Measurements from ENCODE around the gene THEMIS.
"Not testable (repeated sequence)": the region's sequence is repeated elsewhere in the genome, so short reads cannot be mapped to it uniquely, and the experiment has no call there.

Gene THEMIS

DNA sequence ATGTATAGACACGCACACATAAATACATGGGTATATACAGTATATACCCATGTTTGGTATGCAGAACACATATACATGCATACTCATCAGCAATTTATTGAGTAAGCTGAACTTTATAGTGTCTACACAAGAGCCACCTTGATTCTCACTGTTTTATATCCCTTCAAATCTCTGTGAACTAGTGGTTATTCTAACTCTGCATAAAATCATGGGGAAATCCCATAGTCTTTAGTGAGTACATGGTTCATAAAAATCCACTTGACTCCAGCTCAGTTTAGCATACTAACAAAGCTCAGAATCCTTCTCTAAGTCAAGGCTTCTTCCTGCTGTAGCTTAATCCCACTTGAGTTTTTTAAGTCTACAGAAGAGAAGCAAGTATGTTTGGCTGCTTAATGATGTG lies 104.1 kb downstream of the THEMIS start:
- no peak for DNase-seq (ENCODE audit: low spot score)

DNA sequence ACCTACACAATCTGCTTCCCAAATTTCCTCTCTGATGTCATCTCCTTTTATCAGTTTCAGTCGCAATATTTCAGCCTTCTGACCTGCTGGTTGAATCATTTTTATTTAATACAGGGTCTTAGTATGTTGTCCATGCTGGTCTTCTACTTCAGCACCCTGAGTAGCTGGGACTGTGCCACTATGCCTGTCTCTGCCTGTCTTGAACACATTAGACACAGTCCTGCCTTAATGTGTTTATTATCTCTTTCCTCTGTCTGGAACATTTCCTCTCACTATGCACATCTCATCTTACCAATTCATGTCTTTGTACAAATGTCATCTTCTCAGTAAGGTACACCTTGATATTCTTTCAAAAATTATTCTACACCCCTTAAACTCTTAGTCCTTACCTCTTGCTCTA lies 106.5 kb downstream of the THEMIS start:
- DNase-seq (ENCODE audit: low spot score) = no peak

DNA sequence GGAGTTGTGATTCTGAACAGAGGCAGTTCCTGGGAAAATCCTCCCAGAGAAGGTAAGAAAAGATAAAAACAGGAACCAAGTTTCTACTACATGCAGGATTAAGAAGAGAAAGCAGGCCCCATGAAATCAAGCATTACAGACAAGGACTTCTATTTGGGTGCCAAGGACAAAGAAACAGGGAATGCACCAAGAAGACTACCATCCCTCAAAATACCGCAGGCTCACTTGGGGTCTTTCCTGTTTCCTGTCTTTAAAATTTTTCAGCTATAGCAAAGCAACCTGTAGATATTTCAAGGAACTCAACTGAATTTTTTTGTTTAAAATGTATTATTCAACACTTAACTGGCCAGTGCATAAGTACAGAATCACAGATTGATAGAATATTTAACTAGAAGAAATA lies 107.5 kb downstream of the THEMIS start:
- DNase-seq (ENCODE audit: low spot score) = no peak

DNA sequence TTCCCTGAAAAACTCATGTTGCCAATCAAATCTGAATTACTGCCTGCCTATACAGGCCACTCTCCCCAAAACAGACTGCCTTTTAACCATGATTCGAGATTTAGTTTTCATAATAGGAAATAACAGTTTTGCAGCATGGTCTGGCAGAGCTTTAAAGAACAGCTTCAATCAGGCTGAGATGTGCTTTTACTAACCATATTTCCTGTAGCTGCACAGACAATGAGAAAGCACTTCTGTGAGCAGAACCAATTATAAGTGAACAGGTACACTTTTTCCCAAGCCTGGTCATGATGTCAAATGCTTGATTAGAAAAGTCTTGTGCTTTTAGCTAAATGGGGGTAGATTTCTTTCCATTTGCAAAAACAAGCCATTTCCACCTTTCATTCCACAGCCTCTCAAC lies 108.2 kb downstream of the THEMIS start:
- DNase-seq (ENCODE audit: low spot score) = no peak

DNA sequence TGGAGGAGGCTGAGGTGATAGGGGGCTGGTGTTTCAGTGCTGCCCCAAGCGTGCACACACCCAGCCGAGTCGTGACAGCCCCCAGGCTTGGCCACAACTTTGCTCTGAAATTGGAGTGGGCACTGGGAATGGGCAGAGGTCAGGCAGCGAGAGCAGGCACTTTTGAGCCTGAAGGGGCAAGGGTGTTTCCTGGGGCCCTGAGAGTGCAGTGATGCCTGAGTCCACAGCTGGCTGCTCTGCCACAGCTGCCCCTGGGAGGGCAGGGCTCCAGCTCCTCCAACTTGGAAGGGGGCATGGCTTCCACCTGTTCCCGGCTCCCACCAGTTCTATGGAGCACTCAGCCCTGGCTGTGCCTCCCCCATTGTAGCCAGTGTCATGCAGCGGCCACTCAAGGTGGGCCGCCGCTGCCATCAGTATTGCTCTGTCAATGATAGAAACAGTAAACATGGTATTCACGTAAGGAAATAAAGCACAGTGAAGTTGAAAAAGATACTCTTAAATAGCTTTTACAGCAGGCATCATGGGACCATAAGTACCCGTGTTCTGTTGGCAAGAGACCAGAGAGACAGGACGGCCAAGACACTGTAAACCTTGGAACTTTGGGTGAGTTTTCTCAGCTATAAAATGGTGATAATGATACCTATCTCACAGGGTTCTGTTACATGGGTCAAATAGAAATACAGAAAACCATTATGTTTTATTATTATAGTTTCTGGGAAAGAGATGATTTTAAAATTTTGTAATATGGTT lies 108.9 kb downstream of the THEMIS start:
- DNase-seq (ENCODE audit: low spot score) = no peak

DNA sequence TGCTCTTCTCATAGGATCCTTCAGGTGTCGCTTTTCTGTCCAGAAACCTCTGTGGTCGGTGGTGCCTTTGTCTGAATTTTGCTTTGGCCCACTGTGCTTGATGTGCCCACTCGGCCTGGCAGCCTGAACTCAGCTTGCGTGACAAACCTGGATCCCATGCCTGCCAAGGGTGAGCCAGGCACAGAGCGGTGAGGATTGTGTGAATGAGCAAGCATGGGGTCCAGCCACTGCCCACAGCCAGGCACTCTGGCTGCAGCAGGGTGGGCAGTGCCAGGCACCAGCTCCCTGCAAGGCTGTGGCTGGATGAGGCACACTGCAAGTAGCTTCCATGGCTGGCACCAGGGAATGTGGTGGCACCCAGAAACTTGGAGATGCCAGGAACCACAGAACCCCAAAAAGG lies 110.3 kb downstream of the THEMIS start:
- DNase-seq (ENCODE audit: low spot score) = no peak

DNA sequence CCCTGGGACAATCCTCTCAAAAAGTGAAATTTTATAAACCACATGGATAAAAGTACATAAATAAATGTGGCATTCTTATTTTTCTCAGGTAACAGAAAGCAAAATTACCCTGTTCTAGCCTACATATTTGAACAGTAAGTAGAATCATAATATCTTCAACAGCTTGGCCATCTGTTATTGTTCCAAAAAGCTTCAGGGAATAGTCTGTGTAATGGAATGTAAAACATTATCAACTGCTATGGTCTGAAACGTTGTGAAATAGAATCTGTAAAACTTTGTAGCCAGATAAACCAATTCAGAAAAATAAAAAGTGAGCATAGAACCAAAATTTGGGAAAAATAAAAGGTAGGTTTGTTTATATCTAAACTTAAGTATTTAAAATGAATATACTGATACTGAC lies 114.7 kb downstream of the THEMIS start:
- no peak for DNase-seq (ENCODE audit: low spot score)

DNA sequence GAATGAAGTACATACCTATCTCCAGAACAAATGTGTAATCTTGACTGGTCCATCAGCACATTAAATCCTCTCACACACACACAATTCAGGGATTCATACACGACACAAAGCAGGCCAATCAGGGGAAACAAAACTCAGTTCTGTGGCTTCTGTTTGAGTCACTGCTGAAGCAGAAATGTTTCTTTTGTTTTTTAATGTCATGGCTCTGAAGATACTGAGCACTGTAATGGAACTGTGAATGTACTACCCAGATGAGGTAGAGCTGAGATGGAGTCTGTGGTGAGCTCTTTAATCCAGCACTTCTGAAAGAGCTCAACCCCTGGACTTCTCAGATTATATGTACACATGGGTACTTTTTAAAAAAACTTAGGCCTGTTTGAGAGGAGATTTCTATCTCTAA lies 116.4 kb downstream of the THEMIS start:
- DNase-seq (ENCODE audit: low spot score) = no peak

DNA sequence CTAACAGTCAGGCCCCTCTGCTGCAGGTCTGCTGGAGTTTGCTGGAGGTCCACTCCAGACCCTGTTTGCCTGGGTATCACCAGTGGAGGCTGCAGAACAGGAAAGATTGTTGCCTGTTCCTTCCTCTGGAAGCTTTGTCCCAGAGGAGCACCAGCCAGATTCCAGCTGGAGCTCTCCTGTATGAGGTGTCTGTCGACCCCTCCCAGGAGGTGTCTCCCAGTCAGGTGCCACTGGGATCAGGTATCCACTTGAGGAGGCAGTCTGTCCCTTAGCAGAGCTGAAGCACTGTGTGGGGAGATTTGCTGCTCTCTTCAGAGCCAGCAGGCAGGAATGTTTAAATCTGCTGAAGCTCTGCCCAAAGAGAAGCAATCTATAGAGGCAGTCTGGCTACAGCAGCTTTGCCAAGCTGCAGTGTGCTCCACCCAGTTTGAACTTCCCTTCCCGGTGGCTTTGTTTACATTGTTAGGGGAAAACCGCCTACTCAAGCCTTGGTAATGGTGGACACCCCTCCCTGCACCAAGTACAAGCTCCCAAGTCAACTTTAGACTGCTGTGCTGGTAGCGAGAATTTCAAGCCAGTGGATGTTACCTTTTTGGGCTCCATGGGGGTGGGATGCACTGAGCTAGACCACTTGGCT lies 119.1 kb downstream of the THEMIS start:
- DNase-seq (ENCODE audit: low spot score) = not testable (repeated sequence)

DNA sequence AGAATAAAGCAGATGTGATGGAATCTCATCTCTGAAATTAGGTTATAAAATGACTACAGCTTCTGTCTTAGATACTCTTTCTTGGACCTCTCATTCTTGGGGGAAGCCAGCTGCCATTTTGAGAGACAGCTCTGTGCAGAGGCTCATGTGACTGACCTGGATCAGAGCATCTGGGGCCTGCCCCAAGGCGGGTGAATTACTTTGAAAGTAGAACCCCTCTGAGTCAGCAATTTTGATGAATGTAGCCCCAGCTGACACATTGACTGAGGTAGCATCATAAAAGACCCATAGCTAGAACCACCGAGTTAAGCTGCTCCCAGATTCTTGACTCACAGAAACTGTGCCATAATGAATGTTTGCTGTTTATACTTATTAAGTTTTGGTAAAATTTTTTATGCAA lies 124.5 kb downstream of the THEMIS start:
- DNase-seq (ENCODE audit: low spot score) = no peak

DNA sequence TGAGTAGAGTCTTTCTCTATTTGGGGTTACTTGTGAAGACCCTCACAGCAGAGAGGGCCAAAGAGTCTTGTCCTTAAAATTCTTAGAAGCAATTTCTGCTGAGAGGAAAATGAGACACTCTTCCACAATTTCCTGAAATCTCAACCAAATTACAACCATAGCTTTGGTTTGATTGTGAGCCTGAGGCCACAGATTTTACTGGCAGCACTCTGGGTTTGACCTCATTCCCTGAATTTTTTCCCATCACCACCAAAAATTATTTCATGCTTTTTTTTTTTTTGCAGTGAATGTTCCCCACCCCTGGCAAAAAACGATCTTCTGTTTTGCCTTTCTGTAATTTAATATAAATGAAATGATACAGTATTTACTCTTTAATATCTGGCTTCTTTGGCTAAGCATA lies 125.5 kb downstream of the THEMIS start:
- DNase-seq (ENCODE audit: low spot score) = no peak

DNA sequence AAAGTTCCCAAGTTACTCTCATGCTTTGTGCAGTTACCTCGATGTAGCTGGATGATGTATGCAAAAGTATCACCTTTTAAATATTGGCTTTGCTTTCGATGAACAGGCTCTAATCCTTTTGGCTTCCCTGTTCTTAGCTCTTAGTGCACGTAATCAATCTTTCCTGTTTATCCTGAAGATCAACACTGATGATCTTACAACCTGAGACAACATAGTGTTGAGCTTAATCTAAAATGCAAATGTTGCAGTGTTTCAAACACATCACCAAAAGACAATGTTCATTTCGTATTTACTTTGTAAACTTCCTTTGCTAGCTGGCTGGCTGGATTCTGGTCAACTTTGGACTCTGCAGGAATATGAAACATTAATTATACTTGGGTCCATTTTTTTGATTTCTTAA lies 132.1 kb downstream of the THEMIS start:
- DNase-seq (ENCODE audit: low spot score) = no peak

DNA sequence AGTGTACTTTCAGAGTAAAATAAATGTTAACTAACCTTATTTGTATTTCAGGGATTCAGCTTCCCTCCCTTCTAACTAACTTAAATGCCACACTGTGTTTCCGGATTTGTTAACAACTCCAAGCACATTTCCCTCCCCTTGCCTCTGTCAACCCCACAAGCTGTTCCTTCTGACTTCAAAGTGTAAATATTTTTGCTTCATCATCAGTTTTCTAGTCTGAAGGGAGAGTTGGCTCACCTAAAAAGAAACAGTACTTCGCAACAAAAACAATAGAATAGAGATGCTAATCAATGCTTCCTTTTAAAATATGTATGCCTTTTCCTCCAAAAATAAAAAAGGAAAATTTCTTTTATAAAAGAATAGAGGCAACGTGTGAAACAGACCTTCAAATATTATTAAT lies 132.6 kb downstream of the THEMIS start:
- no peak for DNase-seq (ENCODE audit: low spot score)

DNA sequence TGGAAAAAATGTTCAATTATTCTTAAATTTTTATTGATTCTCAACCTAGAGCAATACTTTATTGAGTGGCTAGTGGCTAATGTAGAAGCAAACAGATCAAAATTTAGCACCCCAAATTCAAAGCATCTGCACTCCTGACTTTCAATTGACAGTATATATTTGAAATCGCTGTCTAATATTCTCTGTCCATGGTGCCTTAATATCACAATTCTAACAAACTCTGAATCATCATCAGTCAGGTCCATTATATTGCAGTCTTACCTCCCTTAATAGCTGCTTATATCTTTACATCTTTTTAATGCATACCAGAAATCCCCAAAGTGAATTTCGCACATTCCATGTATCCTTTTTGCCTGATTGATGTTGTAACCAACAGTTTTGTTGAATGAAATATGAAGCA lies 134.9 kb downstream of the THEMIS start:
- DNase-seq (ENCODE audit: low spot score) = no peak

DNA sequence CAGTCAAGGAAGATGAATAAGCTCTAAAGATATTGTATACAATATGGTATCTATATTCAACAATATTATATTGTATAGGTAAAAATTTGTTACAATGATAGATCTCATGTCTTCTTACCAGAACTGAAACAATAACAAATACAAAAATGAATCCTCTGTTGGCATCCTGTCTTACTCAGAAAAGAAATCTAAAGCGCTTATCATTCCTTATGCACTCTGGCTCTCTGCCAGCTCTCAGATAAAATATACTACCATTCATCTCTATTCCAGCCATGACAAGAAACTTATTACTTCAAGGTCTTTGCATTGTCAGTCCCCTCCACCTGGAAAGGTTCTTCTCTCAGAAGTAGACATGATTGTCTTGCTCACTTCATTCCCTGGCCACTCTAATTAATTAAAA lies 138.6 kb downstream of the THEMIS start:
- no peak for DNase-seq (ENCODE audit: low spot score)

DNA sequence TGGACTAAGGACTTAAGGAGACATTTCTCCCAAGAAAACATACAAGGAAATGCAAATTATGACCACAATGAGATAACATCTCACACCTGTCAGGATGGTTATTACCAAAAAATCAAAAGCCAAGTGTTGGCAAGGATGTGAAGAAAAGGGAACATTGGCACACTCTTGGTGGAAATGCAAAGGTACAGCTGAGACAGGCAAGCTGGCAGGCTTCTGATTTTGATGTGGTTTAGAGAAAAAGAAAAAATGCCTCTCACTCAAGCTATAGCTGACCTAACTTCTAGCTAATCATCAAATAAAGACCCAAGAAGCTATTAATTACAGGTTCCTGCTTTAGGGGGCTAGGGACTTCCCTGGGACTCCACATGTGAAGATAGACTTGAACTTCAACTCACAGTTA lies 139.8 kb downstream of the THEMIS start:
- DNase-seq (ENCODE audit: low spot score) = no peak

DNA sequence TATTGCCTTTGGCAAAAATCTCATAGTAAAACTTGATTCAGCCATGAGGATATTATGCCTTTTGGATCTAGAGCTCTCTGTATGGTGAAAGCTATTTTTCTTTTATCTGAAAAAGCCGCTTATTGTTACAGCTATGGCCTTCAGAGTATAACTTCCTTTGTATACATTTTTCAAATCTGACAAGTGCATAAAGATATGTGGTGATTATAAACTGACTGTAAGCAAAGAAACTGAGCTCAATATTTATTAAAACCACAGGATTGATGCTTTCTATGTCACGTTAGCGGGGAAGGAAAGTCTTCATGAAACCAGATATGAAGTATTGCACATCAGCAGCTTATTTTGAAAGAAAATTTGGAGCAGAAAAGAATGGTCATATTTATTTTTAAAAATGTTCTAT lies 151.8 kb downstream of the THEMIS start:
- no peak for DNase-seq (ENCODE audit: low spot score)

DNA sequence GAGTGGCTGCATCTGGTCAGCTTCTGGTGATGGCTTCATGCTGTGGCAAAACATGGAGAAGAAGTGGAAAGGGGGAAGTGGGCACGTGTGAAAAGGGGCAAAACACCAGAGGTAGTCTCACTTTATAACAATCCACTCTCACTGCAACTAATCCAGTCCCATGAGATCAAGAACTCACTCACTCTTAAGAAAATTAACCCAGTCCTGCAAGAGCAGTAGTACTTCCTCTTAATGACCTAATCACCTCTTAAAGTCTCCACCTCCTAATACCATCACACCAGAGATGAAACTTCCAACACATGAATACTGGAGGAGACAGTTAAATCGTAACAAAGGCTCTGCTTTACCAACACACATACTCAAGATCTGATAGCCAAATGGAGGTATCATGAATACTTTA lies 152.6 kb downstream of the THEMIS start:
- no peak for DNase-seq (ENCODE audit: low spot score)

DNA sequence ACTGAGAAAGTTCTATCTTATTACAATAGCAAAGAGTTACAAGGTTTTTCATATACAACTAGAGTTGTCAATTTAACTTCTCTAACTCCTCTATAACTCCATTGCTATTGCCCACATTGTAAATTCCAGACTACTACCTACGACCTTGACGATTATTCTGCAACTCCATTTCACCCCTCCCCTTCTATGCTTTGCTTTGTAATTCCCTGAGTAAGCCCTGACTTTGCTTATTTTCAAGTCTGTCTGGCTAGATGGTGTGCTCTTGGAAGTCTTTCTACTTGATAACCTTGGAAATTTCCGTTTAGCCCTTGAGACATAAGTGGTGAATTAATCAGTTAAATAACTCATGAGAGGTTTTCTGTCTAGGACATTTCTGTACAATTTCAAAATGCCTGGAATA lies 162.4 kb downstream of the THEMIS start:
- no peak for DNase-seq (ENCODE audit: low spot score)

DNA sequence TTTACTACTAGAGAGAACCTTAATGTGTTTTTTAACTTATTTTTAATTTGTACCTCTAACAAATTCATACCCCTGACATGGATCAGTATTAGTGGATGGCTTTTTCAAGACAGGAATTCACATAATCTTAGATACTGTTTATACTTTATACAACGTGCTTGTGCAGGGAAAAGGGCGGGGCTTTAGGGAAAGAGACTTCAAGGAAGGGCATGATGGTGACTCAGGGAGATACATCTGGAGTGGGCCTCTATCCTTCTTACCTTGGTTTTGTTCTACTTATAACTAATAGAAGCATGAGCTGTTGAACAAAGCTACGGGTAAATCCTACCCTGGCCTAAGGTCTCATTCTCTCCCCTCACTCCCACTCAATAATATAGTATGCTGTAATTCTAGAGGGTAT lies 163.1 kb downstream of the THEMIS start:
- no peak for DNase-seq (ENCODE audit: low spot score)

DNA sequence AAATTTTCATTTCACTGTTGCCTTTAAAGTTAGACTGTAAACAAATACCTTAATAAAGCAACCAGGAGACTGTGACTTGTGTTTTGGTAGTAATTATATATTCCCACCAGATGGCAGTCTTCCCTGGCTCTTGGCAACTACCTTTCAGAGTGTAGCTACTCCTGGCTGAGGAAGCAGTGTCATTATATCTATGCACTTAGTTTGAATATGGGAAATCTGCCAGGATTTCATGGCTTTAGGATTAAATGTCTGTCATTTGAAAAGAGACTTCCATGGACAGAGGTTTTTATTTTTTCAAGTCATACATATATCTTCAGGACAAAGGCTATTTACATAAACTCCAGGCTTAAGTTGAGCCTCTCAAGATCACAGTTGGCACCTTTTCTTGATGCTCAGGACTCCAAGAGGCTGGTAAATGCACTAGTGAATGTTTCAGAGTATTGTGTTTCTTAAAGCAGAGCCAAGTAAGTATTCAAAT lies 163.8 kb downstream of the THEMIS start:
- peak; percentile 72 for DNase-seq (ENCODE audit: low spot score)

DNA sequence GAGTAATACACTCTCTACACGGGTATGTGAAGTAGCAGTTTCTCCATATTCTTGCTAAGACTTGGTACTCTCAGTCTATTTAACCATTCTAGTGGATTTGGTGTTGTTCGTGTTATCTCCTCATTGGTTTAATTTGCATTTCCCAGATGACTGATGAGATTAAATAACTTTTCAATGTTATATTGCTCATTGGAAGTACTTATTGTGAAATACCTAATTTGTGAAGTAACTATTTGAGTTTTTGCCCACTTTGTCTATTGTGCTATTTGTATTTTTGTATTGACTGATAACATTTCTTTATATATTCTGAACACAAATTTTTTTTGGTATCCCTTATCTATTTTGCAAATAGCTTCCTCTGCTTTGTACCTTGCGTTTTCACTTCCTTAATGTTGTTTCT lies 167.9 kb downstream of the THEMIS start:
- no peak for DNase-seq (ENCODE audit: low spot score)

DNA sequence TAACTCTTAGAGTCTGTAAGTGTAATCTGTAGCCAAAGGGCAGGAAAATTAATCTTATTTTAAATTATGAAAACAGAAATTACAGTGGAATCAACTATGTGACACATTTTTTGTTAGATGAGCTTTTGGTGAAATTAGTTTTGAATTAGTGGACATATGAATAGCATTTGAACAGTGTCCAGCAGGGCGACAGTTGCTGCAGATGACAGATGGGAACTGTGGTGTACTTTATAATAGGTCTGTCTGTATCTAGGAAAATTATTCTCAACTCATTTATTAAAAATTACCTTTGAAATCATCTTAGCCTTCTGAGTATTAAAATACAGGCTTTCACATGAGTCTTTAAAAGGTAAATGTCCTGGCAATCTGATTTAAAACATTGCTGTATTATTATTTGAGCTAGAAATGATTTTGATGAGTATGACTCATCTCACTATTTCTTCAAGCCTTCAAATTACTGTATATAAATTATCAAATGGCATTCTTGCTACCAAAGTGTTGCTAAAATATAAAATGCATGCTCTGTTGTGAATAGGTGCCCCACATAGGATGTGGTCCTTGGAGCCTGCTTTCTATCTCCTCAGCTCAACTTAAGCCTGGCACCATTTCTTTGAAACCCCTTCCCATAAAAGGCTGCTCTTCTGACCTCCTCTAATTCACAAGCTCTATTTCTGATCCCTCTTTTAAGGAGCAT lies 173.5 kb downstream of the THEMIS start:
- no peak for DNase-seq (ENCODE audit: low spot score)
